HUDEP-2 (cell line): Measurements from ENCODE around the gene TRMO.

Experiments used
- DNase-seq, 76 experiments: peaks; one replicate each; lab custom pipeline; 2025; ENCODE audit not compliant: unreplicated experiment in 76 of 76; lab: John Stamatoyannopoulos, UW

Gene TRMO

GRCh38 chr9:97866300-97866699 lies 56.0 kb downstream of the TRMO start:
- no peak for DNase-seq

GRCh38 chr9:97864396-97864795 lies 57.9 kb downstream of the TRMO start:
- no peak for DNase-seq

GRCh38 chr9:97863314-97863713 lies 59.0 kb downstream of the TRMO start:
- DNase-seq = no peak

GRCh38 chr9:97861148-97861475 lies 61.2 kb downstream of the TRMO start:
- DNase-seq = no peak

- DNase-seq = no peak
Measured at GRCh38 chr9:97860451-97861147, 61.7 kb downstream of the TRMO start.

GRCh38 chr9:97859346-97859745 lies 63.0 kb downstream of the TRMO start:
- DNase-seq = no peak

- no peak for DNase-seq
Measured at GRCh38 chr9:97858826-97859225, 63.5 kb downstream of the TRMO start.

GRCh38 chr9:97858393-97858713 lies 63.9 kb downstream of the TRMO start:
- DNase-seq = no peak

GRCh38 chr9:97857606-97858392 lies 64.5 kb downstream of the TRMO start:
- no peak for DNase-seq

GRCh38 chr9:97856857-97857605 lies 65.3 kb downstream of the TRMO start:
- no peak for DNase-seq

GRCh38 chr9:97855899-97856298 lies 66.4 kb downstream of the TRMO start:
- DNase-seq = no peak

GRCh38 chr9:97855486-97855875 lies 66.8 kb downstream of the TRMO start:
- DNase-seq = no peak

GRCh38 chr9:97854696-97855485 lies 67.4 kb downstream of the TRMO start:
- DNase-seq = no peak
